CD14-positive monocyte (primary cell): ENCODE data around the gene LRRC4. TPM values are rescaled to one million over a fixed set of nuclear protein-coding genes. Genes with fewer than 3 reads are reported as not detected.

ENCODE experiments used
- DNase-seq, 3 donors: peaks; one replicate each; pipeline ENCODE4 v3.0.0-alpha.2; 2011 to 2022
- H2AFZ ChIP-seq: 2 replicates; pipeline ENCODE4 v1.6.0; 2012; ENCODE audit warnings: mild to moderate bottlenecking, low read depth, low read length, inconsistent platforms; ENCODE audit not compliant: insufficient read depth, poor library complexity, severe bottlenecking
- H3K27ac ChIP-seq, 2 donors: 1 replicate in 1 of 2; 2 replicates in 1 of 2; pipeline ENCODE4 v1.5.1; 2012 to 2013; ENCODE audit warnings: low read length in 2 of 2, control low read depth in 1 of 2, inconsistent platforms in 1 of 2, low read depth in 1 of 2, mild to moderate bottlenecking in 1 of 2
- H3K27me3 ChIP-seq, 2 donors: one replicate each; pipeline versions ENCODE4 v1.6.0 to v1.6.1; 2011 to 2013; ENCODE audit warnings: low read length in 2 of 2; ENCODE audit not compliant: control insufficient read depth in 2 of 2, insufficient read depth in 2 of 2
- H3K36me3 ChIP-seq, 2 donors: replicated peaks in 1 of 2; 1 replicate in 1 of 2; 2 replicates in 1 of 2; pipeline versions ENCODE4 v1.5.1 to v1.6.1; 2012 to 2013; ENCODE audit warnings: low read length in 2 of 2, control low read depth in 1 of 2, inconsistent platforms in 1 of 2, mild to moderate bottlenecking in 1 of 2; ENCODE audit not compliant: insufficient read depth in 2 of 2, control insufficient read depth in 1 of 2
- H3K4me1 ChIP-seq, 2 donors: 1 replicate in 1 of 2; 2 replicates in 1 of 2; pipeline versions ENCODE4 v1.5.1 to v1.6.1; 2012 to 2013; ENCODE audit warnings: low read length in 2 of 2, control low read depth in 1 of 2, inconsistent platforms in 1 of 2, mild to moderate bottlenecking in 1 of 2, moderate library complexity in 1 of 2; ENCODE audit not compliant: insufficient read depth in 2 of 2, control insufficient read depth in 1 of 2
- H3K4me2 ChIP-seq: replicated peaks from 2 replicates; pipeline ENCODE3; 2012; ENCODE audit warnings: low read length, moderate library complexity, mild to moderate bottlenecking; ENCODE audit not compliant: poor library complexity, severe bottlenecking; ENCODE audit errors: extremely low read depth
- H3K4me3 ChIP-seq, 3 experiments: fragments of 200-600 bp in 1 of 3; sonication (generic) in 1 of 3; replicated peaks in 1 of 3; 1 replicate in 2 of 3; 2 replicates in 1 of 3; pipeline ENCODE4 v1.5.1; 2011 to 2013; ENCODE audit warnings: low read length in 3 of 3, mild to moderate bottlenecking in 3 of 3, control low read depth in 2 of 3, low read depth in 2 of 3, inconsistent platforms in 1 of 3, moderate library complexity in 1 of 3
- H3K79me2 ChIP-seq: 2 replicates; pipeline ENCODE4 v1.6.0; 2012; ENCODE audit warnings: mild to moderate bottlenecking, control low read depth, inconsistent platforms, low read length, moderate library complexity; ENCODE audit not compliant: insufficient read depth
- H3K9ac ChIP-seq: 2 replicates; pipeline ENCODE4 v1.6.0; 2017; ENCODE audit warnings: low read length, mild to moderate bottlenecking; ENCODE audit not compliant: insufficient read depth, poor library complexity, severe bottlenecking
- H3K9me3 ChIP-seq, 2 donors: replicated peaks in 1 of 2; 1 replicate in 1 of 2; 2 replicates in 1 of 2; pipeline versions ENCODE4 v1.5.1 to v1.6.1; 2012 to 2013; ENCODE audit warnings: low read length in 2 of 2, control low read depth in 1 of 2; ENCODE audit not compliant: control insufficient read depth in 1 of 2, insufficient read depth in 1 of 2
- H4K20me1 ChIP-seq: 2 replicates; pipeline ENCODE4 v1.6.0; 2012; ENCODE audit warnings: mild to moderate bottlenecking, low read length, control low read depth, moderate library complexity; ENCODE audit not compliant: insufficient read depth
- H3K27ac Mint-ChIP-seq, 7 donors: one replicate each; pipeline ENCODE4 v1.8.0; 2020; ENCODE audit warnings: mild to moderate bottlenecking in 7 of 7, mixed read lengths in 7 of 7, moderate library complexity in 6 of 7, inconsistent platforms in 2 of 7
- H3K27me3 Mint-ChIP-seq, 3 donors: one replicate each; pipeline ENCODE4 v1.8.0; 2021 to 2022; ENCODE audit warnings: low read depth in 3 of 3, mild to moderate bottlenecking in 3 of 3, mixed read lengths in 3 of 3, moderate library complexity in 3 of 3, inconsistent platforms in 1 of 3
- H3K36me3 Mint-ChIP-seq, 2 donors: one replicate each; pipeline ENCODE4 v1.8.0; 2020; ENCODE audit warnings: mixed read lengths in 2 of 2, inconsistent platforms in 1 of 2, mild to moderate bottlenecking in 1 of 2
- H3K4me1 Mint-ChIP-seq: one replicate; pipeline ENCODE4 v1.8.0; 2020; ENCODE audit warnings: mild to moderate bottlenecking, mixed read lengths
- H3K4me3 Mint-ChIP-seq, 2 donors: one replicate each; pipeline ENCODE4 v1.8.0; 2020; ENCODE audit warnings: mild to moderate bottlenecking in 2 of 2, mixed read lengths in 2 of 2, moderate library complexity in 1 of 2
- H3K9me3 Mint-ChIP-seq, 7 donors: one replicate each; pipeline ENCODE4 v1.8.0; 2020 to 2022; ENCODE audit warnings: mixed read lengths in 7 of 7, mild to moderate bottlenecking in 6 of 7, moderate library complexity in 6 of 7, inconsistent platforms in 2 of 7
- WGBS: methylation state at CpG from one replicate; pipeline ENCODE4 v1.1.5; 2013; ENCODE audit warnings: missing lambda C conversion rate; ENCODE audit not compliant: insufficient coverage; 5-methylcytosine and 5-hydroxymethylcytosine counted together
- intact Hi-C, 2 donors: fragments of 100-400 bp; cut with micrococcal nuclease; formaldehyde crosslinking; loops; one replicate each; pipeline versions ENCODE4 v1.15.0 to v1.15.1; 2023
- polyA plus RNA-seq, 3 donors: library from polyadenylated mRNA; depleted of rRNA in 1 of 3; unstranded in 2 of 3; stranded (reverse) in 1 of 3; fragments of 300-500 nt in 2 of 3; fragments of >200 nt in 1 of 3; fragmentation: Illumina TruSeq in 2 of 3; gene quantifications; 1 replicate in 2 of 3; 2 replicates in 1 of 3; pipeline ENCODE4 v1.2.3, GENCODE V29; 2012 to 2021
- TF ChIP-seq, protein P1 (sequence below): fragments of 200-600 bp; IDR thresholded peaks from one replicate; pipeline ENCODE4 v1.8.0; 2022; ENCODE audit warnings: antibody characterized with exemption, mild to moderate bottlenecking

LRRC4 gene
- polyA plus RNA-seq, 3 donors, result 0.12 to 3.3 (median 0.91) TPM

DNA sequence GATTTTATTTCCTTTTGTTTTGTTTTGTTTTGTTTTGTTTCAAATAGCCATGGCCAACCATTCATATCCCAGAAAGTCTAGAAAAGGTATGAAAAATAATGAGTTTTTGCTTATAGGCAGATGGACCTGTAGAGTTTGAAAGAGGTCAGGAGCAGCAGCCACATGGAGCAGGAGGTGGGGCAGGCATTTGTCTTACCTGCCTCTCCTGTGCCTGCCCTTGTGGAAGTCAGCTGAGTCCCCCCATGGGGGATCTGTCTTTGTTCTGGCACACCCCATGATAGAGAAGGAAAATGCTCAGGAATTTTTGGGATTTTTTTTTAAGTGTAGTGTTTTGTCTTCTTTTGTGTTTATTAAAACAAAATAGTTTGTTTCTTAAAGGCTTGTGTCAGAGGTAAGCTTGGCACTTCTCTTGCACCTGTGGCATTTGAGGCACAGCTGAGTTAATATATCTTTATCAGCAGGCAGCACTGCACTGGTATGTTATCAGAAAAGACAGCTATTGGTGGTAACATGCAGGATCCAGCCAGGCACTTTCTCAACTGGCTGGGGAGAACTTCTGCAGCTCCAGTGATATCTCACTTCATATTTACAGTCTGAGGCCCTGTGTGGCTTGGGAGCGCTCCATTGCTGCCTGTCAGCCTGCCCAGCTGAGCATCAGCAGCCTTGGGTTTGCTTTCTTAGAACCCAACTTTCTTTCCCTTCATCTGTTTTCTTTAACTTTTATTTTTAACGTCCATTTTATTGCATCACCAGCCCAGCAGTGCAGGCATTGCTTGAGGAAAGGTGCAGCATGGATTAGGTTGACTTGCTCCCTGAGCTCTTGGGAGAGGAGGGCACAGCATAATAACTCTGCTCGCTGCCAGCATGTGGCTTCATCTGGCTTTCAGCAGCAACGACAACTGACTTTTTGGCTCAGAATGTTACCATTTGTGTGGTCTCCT is 44.4 kb downstream of the LRRC4 start:
- H3K9ac ChIP-seq, result no peak overlapping the region
- no peak overlapping the region for H3K4me3 ChIP-seq
- H2AFZ ChIP-seq, result no peak overlapping the region
- no peaks in the 10 kb centered on the region for H3K4me1 ChIP-seq
- H3K27me3 ChIP-seq, result no peaks in the 10 kb centered on the region
- WGBS, result 95% methylated on average over 3 of the region's 4 CpGs
- no peaks in the 10 kb centered on the region for H3K9me3 ChIP-seq
- Mint-ChIP-seq H3K27me3 (peaks cover 0 to 2% (median 1%) of the 10 kb centered on the region in 3 donors), H3K4me1 (no peaks in the 10 kb centered on the region), H3K9me3 (no peaks in the 10 kb centered on the region), H3K4me3 (no peak overlapping the region), H3K27ac (no peak overlapping the region), H3K36me3 (peaks cover 33 to 47% of the 10 kb centered on the region in 2 donors)
- no peak for DNase-seq
- peaks cover 10 to 39% of the 10 kb centered on the region in 2 donors for H3K36me3 ChIP-seq
- H3K27ac ChIP-seq, result no peak overlapping the region
- intact Hi-C loops, result no loop called here
- H3K79me2 ChIP-seq, result no peaks in the 10 kb centered on the region
- H3K4me2 ChIP-seq, result no peak overlapping the region
- TF ChIP-seq, protein P1, sequence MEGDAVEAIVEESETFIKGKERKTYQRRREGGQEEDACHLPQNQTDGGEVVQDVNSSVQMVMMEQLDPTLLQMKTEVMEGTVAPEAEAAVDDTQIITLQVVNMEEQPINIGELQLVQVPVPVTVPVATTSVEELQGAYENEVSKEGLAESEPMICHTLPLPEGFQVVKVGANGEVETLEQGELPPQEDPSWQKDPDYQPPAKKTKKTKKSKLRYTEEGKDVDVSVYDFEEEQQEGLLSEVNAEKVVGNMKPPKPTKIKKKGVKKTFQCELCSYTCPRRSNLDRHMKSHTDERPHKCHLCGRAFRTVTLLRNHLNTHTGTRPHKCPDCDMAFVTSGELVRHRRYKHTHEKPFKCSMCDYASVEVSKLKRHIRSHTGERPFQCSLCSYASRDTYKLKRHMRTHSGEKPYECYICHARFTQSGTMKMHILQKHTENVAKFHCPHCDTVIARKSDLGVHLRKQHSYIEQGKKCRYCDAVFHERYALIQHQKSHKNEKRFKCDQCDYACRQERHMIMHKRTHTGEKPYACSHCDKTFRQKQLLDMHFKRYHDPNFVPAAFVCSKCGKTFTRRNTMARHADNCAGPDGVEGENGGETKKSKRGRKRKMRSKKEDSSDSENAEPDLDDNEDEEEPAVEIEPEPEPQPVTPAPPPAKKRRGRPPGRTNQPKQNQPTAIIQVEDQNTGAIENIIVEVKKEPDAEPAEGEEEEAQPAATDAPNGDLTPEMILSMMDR, result no peak
- no peaks in the 10 kb centered on the region for H4K20me1 ChIP-seq

DNA sequence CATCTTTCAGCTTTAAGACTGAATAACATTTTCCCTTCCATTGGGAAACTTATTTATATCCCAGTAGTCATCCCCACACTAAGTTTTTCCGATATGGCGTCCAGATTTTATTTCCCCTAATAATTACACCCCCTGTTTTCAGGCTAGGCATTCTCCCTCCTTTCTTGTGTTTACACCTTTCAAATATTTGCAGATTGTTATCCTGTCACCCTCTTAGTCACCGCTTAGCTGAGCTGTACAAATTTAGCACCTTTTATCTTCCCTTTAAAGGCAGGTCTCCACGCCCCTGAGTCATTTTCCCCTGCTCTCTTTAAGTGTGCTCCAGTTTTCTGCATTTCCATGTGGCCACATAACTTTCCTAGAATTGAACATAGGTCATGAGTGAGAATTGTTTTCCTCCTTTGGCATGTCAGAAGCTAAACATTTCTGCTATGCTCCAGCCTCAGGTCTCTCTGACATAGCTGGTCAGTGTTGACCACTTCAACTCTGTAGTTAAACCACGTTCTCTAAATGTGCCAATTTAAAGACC is 47.4 kb downstream of the LRRC4 start:
- Histone ChIP-seq H4K20me1 (no peaks in the 10 kb centered on the region), H3K4me3 (no peak overlapping the region), H3K9ac (no peak overlapping the region), H3K9me3 (peaks cover 5% of the 10 kb centered on the region in 2 donors), H3K27ac (no peak overlapping the region), H2AFZ (no peak overlapping the region), H3K79me2 (no peaks in the 10 kb centered on the region), H3K4me1 (no peaks in the 10 kb centered on the region), H3K36me3 (peaks cover 0 to 26% of the 10 kb centered on the region in 2 donors), H3K27me3 (no peaks in the 10 kb centered on the region), H3K4me2 (no peak overlapping the region)
- 70% methylated on average over 2 of the region's 5 CpGs for WGBS
- Mint-ChIP-seq H3K9me3 (peaks cover 6 to 8% (median 7%) of the 10 kb centered on the region in 7 donors), H3K4me1 (no peaks in the 10 kb centered on the region), H3K36me3 (peaks cover 23 to 49% of the 10 kb centered on the region in 2 donors), H3K4me3 (no peak overlapping the region), H3K27ac (peak overlapping the region in 1 of 7 donors; percentile 13), H3K27me3 (peaks cover 0 to 2% (median under 1%) of the 10 kb centered on the region in 3 donors)
- intact Hi-C loops, result no loop called here
- TF ChIP-seq, protein P1, result no peak
- no peak for DNase-seq
